GM23338 (cell line): ENCODE data around the gene COL25A1. TPM values are rescaled to one million over a fixed set of nuclear protein-coding genes. Genes with fewer than 3 reads are reported as not detected.

Experiments used
- ATAC-seq: fragments of 200-7000 bp; cut with Tn5 transposase; 3 replicates; pipeline ENCODE4 v1.9.1; 2020
- DNase-seq: peaks from one replicate; pipeline ENCODE4 v3.0.0-alpha.2; 2015; ENCODE audit warnings: low spot score
- H2AFZ ChIP-seq: fragments of 200-600 bp; sonication (generic); 2 replicates; pipeline ENCODE4 v1.8.0; 2016; ENCODE audit warnings: antibody characterized with exemption, mild to moderate bottlenecking, moderate library complexity
- H3F3A ChIP-seq: fragments of 200-600 bp; sonication (generic); replicated peaks from 2 replicates; pipeline ENCODE4 v1.8.0; 2017; ENCODE audit warnings: antibody characterized with exemption, mixed run types, low read depth
- H3K27ac ChIP-seq: fragments of 200-600 bp; sonication (generic); 2 replicates; pipeline ENCODE4 v1.6.1; 2016; ENCODE audit warnings: low read depth
- H3K27me3 ChIP-seq: fragments of 200-600 bp; sonication (generic); 2 replicates; pipeline ENCODE4 v1.8.0; 2016; ENCODE audit warnings: mild to moderate bottlenecking, mixed run types, moderate library complexity; ENCODE audit not compliant: insufficient read depth
- H3K36me3 ChIP-seq: fragments of 200-600 bp; sonication (generic); 2 replicates; pipeline ENCODE4 v1.8.0; 2016; ENCODE audit warnings: mild to moderate bottlenecking; ENCODE audit not compliant: insufficient read depth
- H3K4me1 ChIP-seq: fragments of 200-600 bp; sonication (generic); 2 replicates; pipeline ENCODE4 v1.8.0; 2016; ENCODE audit warnings: mild to moderate bottlenecking, moderate library complexity; ENCODE audit not compliant: insufficient read depth
- H3K4me2 ChIP-seq: fragments of 200-600 bp; sonication (generic); 2 replicates; pipeline ENCODE4 v1.7.1; 2017; ENCODE audit warnings: mixed run types
- H3K4me3 ChIP-seq: fragments of 200-600 bp; sonication (generic); 2 replicates; pipeline ENCODE4 v1.6.1; 2016; ENCODE audit warnings: mixed run types
- H3K79me2 ChIP-seq: fragments of 200-600 bp; sonication (generic); replicated peaks from 2 replicates; pipeline ENCODE4 v1.8.0; 2017; ENCODE audit warnings: mild to moderate bottlenecking; ENCODE audit not compliant: insufficient read depth
- H3K9me2 ChIP-seq: fragments of 200-600 bp; sonication (generic); 2 replicates; pipeline ENCODE4 v1.8.0; 2017; ENCODE audit not compliant: insufficient read depth
- H4K20me1 ChIP-seq: fragments of 200-600 bp; sonication (generic); replicated peaks from 2 replicates; pipeline ENCODE4 v1.8.0; 2017; ENCODE audit warnings: mild to moderate bottlenecking; ENCODE audit not compliant: insufficient read depth
- H3K27ac Mint-ChIP-seq: 2 replicates; pipeline ENCODE4 v1.8.0; 2020; ENCODE audit warnings: inconsistent platforms, mild to moderate bottlenecking, moderate library complexity, mixed read lengths
- H3K27me3 Mint-ChIP-seq: 3 replicates; pipeline ENCODE4 v1.8.0; 2022; ENCODE audit warnings: low read depth, mild to moderate bottlenecking, moderate library complexity, mixed read lengths, inconsistent platforms; ENCODE audit not compliant: insufficient read depth, poor library complexity
- H3K36me3 Mint-ChIP-seq: 3 replicates; pipeline ENCODE4 v1.8.0; 2021; ENCODE audit warnings: low read depth, mild to moderate bottlenecking, inconsistent platforms, moderate library complexity, mixed read lengths
- H3K4me1 Mint-ChIP-seq: 3 replicates; pipeline ENCODE4 v1.8.0; 2020; ENCODE audit warnings: mild to moderate bottlenecking, inconsistent platforms, mixed read lengths
- H3K4me3 Mint-ChIP-seq: 3 replicates; pipeline ENCODE4 v1.8.0; 2021; ENCODE audit warnings: moderate library complexity, mild to moderate bottlenecking, inconsistent platforms, mixed read lengths
- H3K9me3 Mint-ChIP-seq: 3 replicates; pipeline ENCODE4 v1.8.0; 2020; ENCODE audit warnings: moderate library complexity, mild to moderate bottlenecking, inconsistent platforms, mixed read lengths
- CREB1 ChIP-seq: fragments of 250-450 bp; sonication (Bioruptor Pico); IDR thresholded peaks from 2 replicates; pipeline ENCODE4 v1.5.0; 2020; ENCODE audit warnings: low read depth, mild to moderate bottlenecking, moderate library complexity
- CTCF ChIP-seq, 2 experiments: fragments of 200-600 bp in 1 of 2; sonication (generic) in 1 of 2; conservative IDR thresholded peaks; 2 replicates each; pipeline versions ENCODE4 v1.5.1 to v1.6.1; 2016 to 2017; ENCODE audit warnings: antibody characterized with exemption in 2 of 2, low read depth in 2 of 2, mild to moderate bottlenecking in 2 of 2, moderate library complexity in 1 of 2
- ETS1 ChIP-seq: IDR thresholded peaks from 2 replicates; pipeline ENCODE4 v1.6.1; 2016; ENCODE audit warnings: antibody characterized with exemption
- NANOG ChIP-seq: IDR thresholded peaks from 2 replicates; pipeline ENCODE4 v1.6.1; 2016; ENCODE audit warnings: antibody characterized with exemption, borderline replicate concordance
- ZNF331 ChIP-seq: fragments of 250-450 bp; sonication (Bioruptor Pico); IDR thresholded peaks from 2 replicates; pipeline ENCODE4 v1.5.0; 2020; ENCODE audit warnings: low read depth, mild to moderate bottlenecking, moderate library complexity
- ZNF462 ChIP-seq: fragments of 250-450 bp; sonication (Bioruptor Pico); IDR thresholded peaks from 2 replicates; pipeline ENCODE4 v1.5.0; 2020; ENCODE audit warnings: mild to moderate bottlenecking, moderate library complexity
- polyA plus RNA-seq: library from polyadenylated mRNA; unstranded; fragments of >200 nt; fragmentation: Nextera tagmentation; extraction: Ambion mirVana; gene quantifications from 2 replicates; pipeline ENCODE4 v1.2.1, GENCODE V29; 2016
- total RNA-seq: library from RNA; depleted of rRNA; stranded (reverse); fragments of >200 nt; shearing (Covaris generic); gene quantifications from 2 replicates; pipeline ENCODE4 v1.2.3, GENCODE V29; 2014

Gene COL25A1
- total and polyA plus RNA-seq, 2 experiments from 2014 or later, result 3.9 to 5.6 TPM

DNA sequence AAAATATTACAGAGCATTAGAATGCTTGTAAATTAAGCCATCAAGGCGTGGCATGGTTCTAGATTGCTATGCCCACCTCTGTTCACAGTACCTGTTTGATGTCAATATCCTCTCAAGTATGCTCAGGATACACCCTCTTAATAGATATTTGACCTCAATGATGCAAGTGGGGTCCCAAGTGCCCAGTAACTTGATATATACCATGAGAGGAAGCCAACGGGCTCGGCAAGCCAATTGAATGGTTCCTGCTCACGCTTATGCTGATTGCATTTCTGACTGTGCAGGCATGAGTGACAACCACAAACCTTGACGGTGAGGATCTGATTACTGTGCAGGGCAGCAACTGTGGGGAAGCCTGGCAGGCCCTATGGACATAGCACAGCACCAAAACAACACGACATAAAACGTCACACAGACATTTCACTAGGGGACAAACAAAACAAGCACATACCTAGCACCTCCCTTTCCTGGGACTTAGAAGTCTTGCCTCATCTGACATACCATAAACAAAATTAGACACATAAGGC is 360.5 kb downstream of the COL25A1 start:
- Mint-ChIP-seq H3K4me3 (no peak overlapping the region), H3K36me3 (no peaks in the 10 kb centered on the region), H3K4me1 (peaks cover 9% of the 10 kb centered on the region), H3K27me3 (no peaks in the 10 kb centered on the region), H3K27ac (no peak overlapping the region), H3K9me3 (no peaks in the 10 kb centered on the region)
- no peaks in the 10 kb centered on the region for H3K9me2 ChIP-seq
- no peak overlapping the region for H2AFZ ChIP-seq
- no peaks in the 10 kb centered on the region for H3K79me2 ChIP-seq
- no peaks in the 10 kb centered on the region for H3K4me1 ChIP-seq
- no peaks in the 10 kb centered on the region for H3K36me3 ChIP-seq
- H3K4me3 ChIP-seq, result no peak overlapping the region
- TF ChIP-seq NANOG (no peak), CTCF (conservative IDR thresholded peaks at IDR 0.05; ENCODE audit: low read depth in 2 of 2) (no peak), ETS1 (no peak), ZNF331 (no peak), CREB1 (CRISPR knock-in tag) (no peak), ZNF462 (CRISPR knock-in tag) (no peak)
- no peaks in the 10 kb centered on the region for H3F3A ChIP-seq
- ATAC-seq (no peak), DNase-seq (no peak)
- no peaks in the 10 kb centered on the region for H4K20me1 ChIP-seq
- no peak overlapping the region for H3K27ac ChIP-seq
- no peak overlapping the region for H3K4me2 ChIP-seq
- H3K27me3 ChIP-seq, result no peaks in the 10 kb centered on the region
